Measurements from ENCODE around the gene NAT8L.

The NAT8L gene

GRCh38 chr4:2046031-2046961, 12.8 kb upstream of the NAT8L start:
- Histone ChIP-seq H3K27ac (no peak overlapping the region), H3K9me3 (no peaks in the 10 kb centered on the region), H3K4me3 (ENCODE audit: low read depth in 1 of 2, low read length in 1 of 2) (no peak overlapping the region), H3K36me3 (no peaks in the 10 kb centered on the region), H3K4me1 (ENCODE audit: control insufficient read depth in 1 of 2, insufficient read depth in 1 of 2, low read depth in 1 of 2, low read length in 1 of 2) (peaks cover 7 to 11% of the 10 kb centered on the region in 2 experiments), H3K27me3 (peaks cover 100% of the 10 kb centered on the region)
- no peak for TF ChIP-seq CTCF (IDR thresholded peaks at IDR 0.05)

- no peak overlapping the region for H3K27ac ChIP-seq
- H3K4me1 ChIP-seq (ENCODE audit: control insufficient read depth in 1 of 2, insufficient read depth in 1 of 2, low read depth in 1 of 2, low read length in 1 of 2): peaks cover 3 to 6% of the 10 kb centered on the region in 2 experiments
- TF ChIP-seq CTCF (IDR thresholded peaks at IDR 0.05): no peak
- H3K4me3 ChIP-seq (ENCODE audit: low read depth in 1 of 2, low read length in 1 of 2): no peak overlapping the region
- H3K36me3 ChIP-seq: no peaks in the 10 kb centered on the region
- H3K27me3 ChIP-seq: peaks cover 100% of the 10 kb centered on the region
- no peaks in the 10 kb centered on the region for H3K9me3 ChIP-seq
These were observed 12.0 kb upstream of the NAT8L start for GRCh38 chr4:2047031-2047660.

DNA sequence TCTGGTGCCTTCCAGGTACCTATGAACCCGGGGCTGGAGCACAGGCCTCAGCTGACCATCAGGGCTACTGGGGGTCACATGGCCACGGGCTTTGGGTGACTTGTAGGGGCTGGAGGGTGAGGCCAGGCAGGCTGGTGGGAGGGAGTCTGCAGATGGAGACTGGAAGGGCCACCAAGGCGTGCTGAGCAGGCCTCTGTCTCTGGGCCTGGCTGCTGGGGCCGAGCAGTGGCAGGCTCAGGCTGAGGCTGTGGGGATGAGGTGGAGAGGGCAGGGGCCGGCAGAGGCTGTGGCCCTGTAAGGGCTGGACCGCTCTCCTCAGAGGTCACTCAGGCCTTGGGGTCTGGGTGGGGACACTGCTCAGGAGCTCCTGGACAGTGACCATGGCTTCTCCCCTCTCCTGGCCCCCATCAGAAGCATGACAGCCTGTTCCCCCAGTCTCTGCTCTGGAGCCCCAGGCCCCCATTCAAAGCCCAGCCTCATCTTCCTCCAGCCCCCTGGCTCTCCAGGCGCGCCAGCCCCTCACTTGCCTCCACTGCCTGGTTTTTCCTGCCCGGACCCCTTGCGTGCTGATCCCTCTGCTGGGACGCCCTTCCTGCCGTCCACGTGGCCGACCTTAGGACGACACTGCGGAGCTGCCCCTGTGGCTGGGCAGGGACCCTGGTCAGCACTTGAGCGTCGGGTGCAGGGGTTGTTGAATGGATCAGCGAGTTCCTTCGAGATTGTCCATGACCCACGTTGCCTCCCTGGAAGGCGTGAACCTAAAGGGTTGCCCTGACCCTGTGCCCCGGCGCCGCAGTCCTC, 11.1 kb upstream of the NAT8L start:
- no peak for TF ChIP-seq CTCF (IDR thresholded peaks at IDR 0.05)
- no peaks in the 10 kb centered on the region for H3K9me3 ChIP-seq
- no peaks in the 10 kb centered on the region for H3K4me1 ChIP-seq (ENCODE audit: control insufficient read depth in 1 of 2, insufficient read depth in 1 of 2, low read depth in 1 of 2, low read length in 1 of 2)
- H3K27ac ChIP-seq: no peak overlapping the region
- no peak overlapping the region for H3K4me3 ChIP-seq (ENCODE audit: low read depth in 1 of 2, low read length in 1 of 2)
- peaks cover 100% of the 10 kb centered on the region for H3K27me3 ChIP-seq
- no peaks in the 10 kb centered on the region for H3K36me3 ChIP-seq

DNA sequence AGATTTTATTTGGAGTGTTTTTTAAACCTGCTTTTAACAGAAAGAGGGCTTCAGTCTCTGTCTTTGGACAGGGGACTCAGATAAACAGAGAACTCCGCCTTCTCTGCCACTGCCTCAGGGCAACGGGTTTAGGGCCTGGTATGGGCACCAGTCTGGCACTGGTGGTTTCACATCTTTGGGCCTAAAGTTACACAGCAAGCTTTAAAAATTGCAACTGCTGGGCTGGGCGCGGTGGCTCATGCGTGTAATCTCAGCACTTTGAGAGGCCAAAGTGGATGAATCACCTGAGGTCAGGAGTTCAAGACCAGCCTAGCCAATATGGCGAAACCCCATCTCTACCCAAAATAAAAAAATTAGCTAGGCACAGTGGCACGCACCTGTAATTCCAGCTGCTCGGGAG, 10.3 kb upstream of the NAT8L start:
- no peaks in the 10 kb centered on the region for H3K36me3 ChIP-seq
- no peak overlapping the region for H3K27ac ChIP-seq
- peaks cover 100% of the 10 kb centered on the region for H3K27me3 ChIP-seq
- no peak overlapping the region for H3K4me3 ChIP-seq (ENCODE audit: low read depth in 1 of 2, low read length in 1 of 2)
- H3K4me1 ChIP-seq (ENCODE audit: control insufficient read depth in 1 of 2, insufficient read depth in 1 of 2, low read depth in 1 of 2, low read length in 1 of 2): no peaks in the 10 kb centered on the region
- no peak for TF ChIP-seq CTCF (IDR thresholded peaks at IDR 0.05)
- H3K9me3 ChIP-seq: no peaks in the 10 kb centered on the region

- Histone ChIP-seq H3K4me1 (ENCODE audit: control insufficient read depth in 1 of 2, insufficient read depth in 1 of 2, low read depth in 1 of 2, low read length in 1 of 2) (no peaks in the 10 kb centered on the region), H3K9me3 (no peaks in the 10 kb centered on the region), H3K4me3 (ENCODE audit: low read depth in 1 of 2, low read length in 1 of 2) (no peak overlapping the region), H3K27me3 (peaks cover 100% of the 10 kb centered on the region), H3K27ac (no peak overlapping the region), H3K36me3 (no peaks in the 10 kb centered on the region)
- TF ChIP-seq CTCF (IDR thresholded peaks at IDR 0.05): no peak
These were observed 9.7 kb upstream of the NAT8L start for GRCh38 chr4:2049381-2049780.

Data from neutrophil (primary cell).